AG20443 (cell line): ENCODE measurements around the gene UNC50.

Experiments
- DNase-seq: peaks from one replicate; pipeline ENCODE4 v3.0.0; 2012; ENCODE audit warnings: low spot score, mixed read lengths

UNC50 gene

GRCh38 chr2:98665677-98666076 is 57.3 kb downstream of the UNC50 start:
- no peak for DNase-seq
